Keratinocyte (primary cell): ENCODE measurements around the gene IL17REL.

Source experiments
- EZH2 ChIP-seq: IDR thresholded peaks from one replicate; pipeline ENCODE4 v1.6.1; 2012; ENCODE audit warnings: inconsistent platforms, mild to moderate bottlenecking, low read length, moderate library complexity
- TF ChIP-seq, protein P1 (sequence below), 3 experiments: IDR thresholded peaks in 1 of 3; conservative IDR thresholded peaks in 1 of 3; optimal IDR thresholded peaks in 1 of 3; 2 replicates in 2 of 3; 3 replicates in 1 of 3; pipeline versions ENCODE3 to v1.5.1; 2011; ENCODE audit warnings: low read length in 3 of 3, mild to moderate bottlenecking in 3 of 3, moderate library complexity in 2 of 3, control low read depth in 1 of 3, inconsistent platforms in 1 of 3; ENCODE audit not compliant: insufficient read depth in 2 of 3; ENCODE audit errors: extremely low read depth in 1 of 3

DNA sequence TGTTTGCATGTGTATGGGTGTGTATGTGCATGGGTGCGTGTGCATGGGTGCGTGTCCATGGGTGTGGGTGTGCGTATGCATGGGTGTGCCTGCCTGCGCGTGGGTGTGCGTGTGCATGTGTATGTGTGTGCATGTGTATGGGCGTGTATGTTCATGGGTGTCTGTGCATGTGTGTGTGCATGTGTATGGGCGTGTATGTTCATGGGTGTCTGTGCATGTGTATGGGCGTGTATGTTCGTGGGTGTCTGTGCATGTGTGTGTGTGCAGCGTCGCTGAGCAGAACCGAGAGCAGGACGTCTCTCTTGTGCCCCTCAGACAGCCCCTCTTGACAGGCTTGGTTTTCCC lies 13.9 kb downstream of the IL17REL start:
- TF ChIP-seq, protein P1, sequence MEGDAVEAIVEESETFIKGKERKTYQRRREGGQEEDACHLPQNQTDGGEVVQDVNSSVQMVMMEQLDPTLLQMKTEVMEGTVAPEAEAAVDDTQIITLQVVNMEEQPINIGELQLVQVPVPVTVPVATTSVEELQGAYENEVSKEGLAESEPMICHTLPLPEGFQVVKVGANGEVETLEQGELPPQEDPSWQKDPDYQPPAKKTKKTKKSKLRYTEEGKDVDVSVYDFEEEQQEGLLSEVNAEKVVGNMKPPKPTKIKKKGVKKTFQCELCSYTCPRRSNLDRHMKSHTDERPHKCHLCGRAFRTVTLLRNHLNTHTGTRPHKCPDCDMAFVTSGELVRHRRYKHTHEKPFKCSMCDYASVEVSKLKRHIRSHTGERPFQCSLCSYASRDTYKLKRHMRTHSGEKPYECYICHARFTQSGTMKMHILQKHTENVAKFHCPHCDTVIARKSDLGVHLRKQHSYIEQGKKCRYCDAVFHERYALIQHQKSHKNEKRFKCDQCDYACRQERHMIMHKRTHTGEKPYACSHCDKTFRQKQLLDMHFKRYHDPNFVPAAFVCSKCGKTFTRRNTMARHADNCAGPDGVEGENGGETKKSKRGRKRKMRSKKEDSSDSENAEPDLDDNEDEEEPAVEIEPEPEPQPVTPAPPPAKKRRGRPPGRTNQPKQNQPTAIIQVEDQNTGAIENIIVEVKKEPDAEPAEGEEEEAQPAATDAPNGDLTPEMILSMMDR (optimal IDR thresholded peaks at IDR 0.05 in 1 of 3, IDR thresholded peaks at IDR 0.05 in 1 of 3, conservative IDR thresholded peaks at IDR 0.05 in 1 of 3; ENCODE audit: extremely low read depth in 1 of 3, insufficient read depth in 2 of 3, low read length in 3 of 3): no peak
- TF ChIP-seq EZH2: no peak
